Thyroid gland (tissue), 4 donors: ENCODE measurements around the gene GRIK4.

Source experiments
- CTCF ChIP-seq, 6 experiments: fragments of 200-600 bp in 3 of 6; fragments of 450-650 bp in 3 of 6; sonication (generic) in 3 of 6; IDR thresholded peaks; one replicate each; pipeline ENCODE4 v1.5.1; 2016 to 2019; ENCODE audit warnings: antibody characterized with exemption in 6 of 6, mild to moderate bottlenecking in 2 of 6, inconsistent platforms in 1 of 6, moderate library complexity in 1 of 6
- POLR2A ChIP-seq, 2 donors: fragments of 450-650 bp; IDR thresholded peaks; one replicate each; pipeline ENCODE4 v1.6.1; 2017; ENCODE audit warnings: antibody characterized with exemption in 2 of 2, mild to moderate bottlenecking in 2 of 2, moderate library complexity in 1 of 2

GRCh38 chr11:120928627-120929026 lies 417.1 kb downstream of the GRIK4 start:
- TF ChIP-seq CTCF (IDR thresholded peaks at IDR 0.05) (no peak), POLR2A (IDR thresholded peaks at IDR 0.05) (no peak)
